GM12878 (cell line): ENCODE results near the gene ITGBL1. TPM values are rescaled to one million over a fixed set of nuclear protein-coding genes. Genes with fewer than 3 reads are reported as not detected.

ENCODE experiments used
- ATAC-seq: fragments of 200-7000 bp; cut with Tn5 transposase; 3 replicates; pipeline ENCODE4 v1.9.1; 2020; ENCODE audit warnings: mild to moderate bottlenecking, moderate library complexity
- BruUV-seq: library from RNA; stranded (reverse); fragments of 400-500 nt; replicated peaks from 2 replicates; lab custom pipeline; 2021; lab: Mats Ljungman, UMichigan
- CTCF ChIA-PET: fragments of 300-600 bp; sonication (Branson Sonifier 250); formaldehyde crosslinking; extraction: SDS; loops from one replicate; lab custom pipeline; 2021; ENCODE audit warnings: inconsistent platforms; lab: Yijun Ruan, JAX
- POLR2A ChIA-PET: fragments of 350-600 bp; formaldehyde crosslinking; extraction: SDS; loops from one replicate; lab custom pipeline; 2021; ENCODE audit warnings: inconsistent platforms; lab: Charles Lee
- RAD21 ChIA-PET: fragments of 300-600 bp; sonication (Branson Sonifier 250); formaldehyde crosslinking; loops from one replicate; lab custom pipeline; 2023; ENCODE audit warnings: antibody characterized with exemption; ENCODE audit not compliant: unreplicated experiment; lab: Charles Lee
- SMC1A ChIA-PET: fragments of 300-600 bp; sonication (Branson Sonifier 250); formaldehyde crosslinking; loops from one replicate; lab custom pipeline; 2023; ENCODE audit not compliant: unreplicated experiment, uncharacterized antibody; lab: Charles Lee
- DNase-seq: peaks from one replicate; pipeline ENCODE4 v3.0.0-alpha.2; 2011; ENCODE audit warnings: low read depth, low spot score
- FAIRE-seq: peaks from 3 replicates; lab custom pipeline; 2011; peaks lifted over from hg19 to GRCh38; lab: Jason Lieb, UNC
- H2AFZ ChIP-seq: 2 replicates; pipeline ENCODE4 v1.6.0; 2011; ENCODE audit warnings: low read depth, low read length, control low read depth; ENCODE audit not compliant: control insufficient read depth
- H3K27ac ChIP-seq: 2 replicates; pipeline ENCODE4 v1.5.1; 2011; ENCODE audit warnings: control low read depth; ENCODE audit not compliant: control insufficient read depth, insufficient read depth
- H3K27me3 ChIP-seq, 2 experiments: replicated peaks in 1 of 2; 2 replicates each; pipeline versions ENCODE4 v1.6.0 to v1.6.1; 2011; ENCODE audit warnings: low read length in 1 of 2; ENCODE audit not compliant: control insufficient read depth in 2 of 2, insufficient read depth in 2 of 2
- H3K36me3 ChIP-seq, 2 experiments: 2 replicates each; pipeline ENCODE4 v1.5.1; 2011; ENCODE audit warnings: low read length in 1 of 2; ENCODE audit not compliant: control insufficient read depth in 2 of 2, insufficient read depth in 2 of 2
- H3K4me1 ChIP-seq: 2 replicates; pipeline ENCODE4 v1.6.1; 2011; ENCODE audit warnings: mild to moderate bottlenecking, low read length, moderate library complexity, mixed read lengths; ENCODE audit not compliant: control insufficient read depth, insufficient read depth
- H3K4me2 ChIP-seq: 2 replicates; pipeline ENCODE4 v1.6.0; 2011; ENCODE audit warnings: control low read depth; ENCODE audit not compliant: control insufficient read depth, insufficient read depth
- H3K4me3 ChIP-seq: fragments of 200-600 bp; sonication (generic); 2 replicates; pipeline ENCODE4 v1.5.1; 2016
- H3K79me2 ChIP-seq: 2 replicates; pipeline ENCODE4 v1.6.0; 2011; ENCODE audit warnings: low read length; ENCODE audit not compliant: control insufficient read depth, insufficient read depth
- H3K9ac ChIP-seq: 2 replicates; pipeline ENCODE4 v1.8.0; 2011; ENCODE audit warnings: low read length, control low read depth, mixed read lengths; ENCODE audit not compliant: control insufficient read depth, insufficient read depth
- H3K9me3 ChIP-seq: replicated peaks from 3 replicates; pipeline ENCODE4 v1.5.1; 2011; ENCODE audit warnings: mild to moderate bottlenecking, low read length; ENCODE audit not compliant: control insufficient read depth, insufficient read depth
- H4K20me1 ChIP-seq: 2 replicates; pipeline ENCODE4 v1.6.0; 2011; ENCODE audit not compliant: control insufficient read depth, insufficient read depth
- BRCA1 ChIP-seq: IDR thresholded peaks from 2 replicates; pipeline ENCODE4 v1.6.1; 2011; ENCODE audit warnings: low read depth, low read length, improper control_type of control experiment
- CBFB ChIP-seq: IDR thresholded peaks from 2 replicates; pipeline ENCODE4 v1.6.1; 2016; ENCODE audit warnings: antibody characterized with exemption, low read depth
- CTCF ChIP-seq, 3 experiments: IDR thresholded peaks in 2 of 3; conservative IDR thresholded peaks in 1 of 3; 2 replicates each; pipeline ENCODE4 v1.5.1; 2011; ENCODE audit warnings: low read depth in 3 of 3, low read length in 3 of 3, mild to moderate bottlenecking in 3 of 3, control low read depth in 2 of 3, moderate library complexity in 2 of 3, inconsistent platforms in 1 of 3, mixed read lengths in 1 of 3; ENCODE audit not compliant: control insufficient read depth in 2 of 3, insufficient read depth in 1 of 3; ENCODE audit errors: extremely low read depth in 1 of 3
- FOS ChIP-seq: IDR thresholded peaks from 3 replicates; pipeline ENCODE4 v1.6.1; 2011; ENCODE audit warnings: borderline replicate concordance; ENCODE audit not compliant: insufficient read length; ENCODE audit errors: extremely low read depth
- JUND ChIP-seq: IDR thresholded peaks from 2 replicates; pipeline ENCODE4 v1.6.1; 2012; ENCODE audit warnings: low read depth, mild to moderate bottlenecking, low read length, improper control_type of control experiment, moderate library complexity
- MAX ChIP-seq: IDR thresholded peaks from 2 replicates; pipeline ENCODE4 v1.6.1; 2012; ENCODE audit warnings: low read depth, low read length, improper control_type of control experiment
- MTA2 ChIP-seq: fragments of 450-650 bp; IDR thresholded peaks from 2 replicates; pipeline ENCODE4 v1.6.1; 2016; ENCODE audit warnings: low read depth, mild to moderate bottlenecking, moderate library complexity
- SPI1 ChIP-seq: IDR thresholded peaks from 2 replicates; pipeline ENCODE4 v1.6.1; 2011; ENCODE audit warnings: low read depth, mild to moderate bottlenecking, low read length, moderate library complexity, borderline replicate concordance; ENCODE audit not compliant: insufficient read depth
- SRF ChIP-seq, 2 experiments: IDR thresholded peaks; 2 replicates each; pipeline ENCODE4 v1.6.1; 2011; ENCODE audit warnings: low read depth in 2 of 2, low read length in 2 of 2, mild to moderate bottlenecking in 1 of 2, moderate library complexity in 1 of 2
- TBL1XR1 ChIP-seq: IDR thresholded peaks from 2 replicates; pipeline ENCODE4 v1.6.1; 2012; ENCODE audit warnings: low read depth, low read length, improper control_type of control experiment
- ZBTB33 ChIP-seq: fragments of 450-650 bp; IDR thresholded peaks from 2 replicates; pipeline ENCODE4 v1.6.1; 2017; ENCODE audit warnings: mild to moderate bottlenecking
- in situ Hi-C: fragments of 300-500 bp; cut with MboI; formaldehyde crosslinking; loops from 9 replicates; pipeline ENCODE4 v1.14.3; 2018; ENCODE audit warnings: mixed read lengths
- intact Hi-C: fragments of 100-400 bp; cut with micrococcal nuclease; formaldehyde crosslinking; loops from one replicate; pipeline ENCODE4 v1.14.2; 2022; ENCODE audit not compliant: unreplicated experiment
- polyA plus RNA-seq, 11 experiments: library from polyadenylated mRNA; depleted of rRNA in 4 of 11; unstranded in 6 of 11; stranded (reverse) in 5 of 11; fragments of >200 nt; fragmentation: Nextera tagmentation in 4 of 11; fragmentation: Illumina TruSeq in 1 of 11; extraction: Ambion mirVana in 4 of 11; extraction: Trizol in 1 of 11; gene quantifications; 1 replicate in 1 of 11; 2 replicates in 10 of 11; pipeline versions ENCODE4 v1.2.1 to v1.2.3, GENCODE V29; 2011 to 2016; ENCODE audit warnings: inconsistent platforms in 2 of 11, missing spikeins in 2 of 11, low read depth in 1 of 11
- total RNA-seq, 4 experiments: library from RNA; depleted of rRNA in 3 of 4; stranded (reverse); fragments of >200 nt in 3 of 4; fragmentation: Illumina TruSeq in 1 of 4; extraction: Trizol in 1 of 4; gene quantifications; 2 replicates each; pipeline versions ENCODE4 v1.2.1 to v1.2.3, GENCODE V29; 2013 to 2021

The ITGBL1 gene
- total and polyA plus RNA-seq, 10 of the 15 experiments (the other 5 are each of a cell fraction or from before 2014, with no cell fraction given) = 0.17 to 2.8 (median 0.28) TPM; not detected in 3

- Histone ChIP-seq H3K27ac (no peak overlapping the region), H3K27me3 (no peaks in the 10 kb centered on the region), H3K36me3 (no peaks in the 10 kb centered on the region), H3K9ac (no peak overlapping the region), H3K4me3 (no peak overlapping the region), H3K4me1 (no peaks in the 10 kb centered on the region), H3K4me2 (no peak overlapping the region), H4K20me1 (no peaks in the 10 kb centered on the region), H3K79me2 (no peaks in the 10 kb centered on the region), H3K9me3 (no peaks in the 10 kb centered on the region), H2AFZ (no peak overlapping the region)
- intact Hi-C loops (no loop called here), in situ Hi-C loops (no loop called here)
- FAIRE-seq (no peak), ATAC-seq (no peak), DNase-seq (no peak)
- TF ChIP-seq SRF (IDR thresholded peaks at IDR 0.05; ENCODE audit: low read depth in 2 of 2, low read length in 2 of 2) (no peak), MAX (no peak), ZBTB33 (no peak), FOS (no peak), TBL1XR1 (no peak), JUND (no peak), CTCF (IDR thresholded peaks at IDR 0.05 in 2 of 3, conservative IDR thresholded peaks at IDR 0.05 in 1 of 3; ENCODE audit: control insufficient read depth in 2 of 3, extremely low read depth in 1 of 3, insufficient read depth in 1 of 3, low read depth in 3 of 3, low read length in 3 of 3) (no peak), CBFB (no peak), BRCA1 (no peak), MTA2 (no peak), SPI1 (no peak)
- CTCF ChIA-PET = no interaction called here
- BruUV-seq = no TSS peak
- POLR2A ChIA-PET = no interaction called here
- SMC1A ChIA-PET = no interaction called here
- RAD21 ChIA-PET = no interaction called here
Observed at GRCh38 chr13:101490406-101491015, 38.0 kb downstream of the ITGBL1 start.
